Aorta (tissue), 5 donors: ENCODE data around the gene C6orf15. TPM values are rescaled to one million over a fixed set of nuclear protein-coding genes. Genes with fewer than 3 reads are reported as not detected.

Experiments used
- ATAC-seq: fragments of 200-7000 bp; cut with Tn5 transposase; one replicate; pipeline ENCODE4 v1.9.1; 2022; ENCODE audit warnings: moderate library complexity; ENCODE audit not compliant: low FRiP score
- DNase-seq, 2 donors: peaks; one replicate each; pipeline ENCODE4 v3.0.0-alpha.2; 2020
- H3K27ac ChIP-seq, 2 donors: one replicate each; pipeline ENCODE4 v1.5.1; 2013; ENCODE audit warnings: low read length in 2 of 2, mild to moderate bottlenecking in 2 of 2, moderate library complexity in 2 of 2, control low read depth in 1 of 2, inconsistent platforms in 1 of 2, low read depth in 1 of 2
- H3K27me3 ChIP-seq, 2 donors: one replicate each; pipeline ENCODE4 v1.6.1; 2013; ENCODE audit warnings: control low read depth in 1 of 2, low read length in 1 of 2, mild to moderate bottlenecking in 1 of 2, moderate library complexity in 1 of 2; ENCODE audit not compliant: insufficient read depth in 2 of 2, control insufficient read depth in 1 of 2
- H3K36me3 ChIP-seq, 2 donors: one replicate each; pipeline ENCODE4 v1.6.1; 2013; ENCODE audit warnings: control low read depth in 1 of 2, low read length in 1 of 2, mild to moderate bottlenecking in 1 of 2; ENCODE audit not compliant: insufficient read depth in 2 of 2, control insufficient read depth in 1 of 2
- H3K4me1 ChIP-seq, 2 donors: one replicate each; pipeline ENCODE4 v1.6.1; 2013; ENCODE audit warnings: low read length in 2 of 2, control low read depth in 1 of 2, mild to moderate bottlenecking in 1 of 2, moderate library complexity in 1 of 2; ENCODE audit not compliant: insufficient read depth in 2 of 2, control insufficient read depth in 1 of 2
- H3K4me3 ChIP-seq, 2 donors: one replicate each; pipeline ENCODE4 v1.5.1; 2013; ENCODE audit warnings: low read length in 2 of 2, control low read depth in 1 of 2, mild to moderate bottlenecking in 1 of 2
- H3K9me3 ChIP-seq: one replicate; pipeline ENCODE4 v1.6.1; 2013; ENCODE audit warnings: mild to moderate bottlenecking, low read length; ENCODE audit not compliant: control insufficient read depth
- WGBS, 2 donors: extraction: QIAGEN DNeasy Blood & Tissue Kit; methylation state at CpG; one replicate each; pipeline ENCODE4 v1.1.7; 2013; 5-methylcytosine and 5-hydroxymethylcytosine counted together
- intact Hi-C, 2 donors: fragments of 100-400 bp; cut with DNase I; formaldehyde crosslinking; loops; one replicate each; pipeline versions ENCODE4 v1.14.2 to v1.15.0; 2022
- polyA plus RNA-seq, 2 donors: library from polyadenylated mRNA; stranded (reverse); fragments of 200-250 nt; gene quantifications; one replicate each; pipeline ENCODE4 v1.2.3, GENCODE V29; 2013
- total RNA-seq, 2 donors: library from RNA; stranded (reverse); fragmentation: NEBNext Ultra II Directional; extraction: Animal tissue kit (Norgen Biotek cat#: 25700); gene quantifications; one replicate each; pipeline ENCODE4 v1.2.1, GENCODE V29; 2021
- donor health status: healthy with polysubstance abuse.
- donor health status: Bipolar disorder and iron deficiency.
- donor health status: DM: no; HTN: no; CAD: no.
- donor health status: DM: no; HTN: no; CAD: no.
- donor health status: DM: yes; HTN: yes; CAD: no.

Gene C6orf15
- total and polyA plus RNA-seq, 4 donors = not detected

DNA sequence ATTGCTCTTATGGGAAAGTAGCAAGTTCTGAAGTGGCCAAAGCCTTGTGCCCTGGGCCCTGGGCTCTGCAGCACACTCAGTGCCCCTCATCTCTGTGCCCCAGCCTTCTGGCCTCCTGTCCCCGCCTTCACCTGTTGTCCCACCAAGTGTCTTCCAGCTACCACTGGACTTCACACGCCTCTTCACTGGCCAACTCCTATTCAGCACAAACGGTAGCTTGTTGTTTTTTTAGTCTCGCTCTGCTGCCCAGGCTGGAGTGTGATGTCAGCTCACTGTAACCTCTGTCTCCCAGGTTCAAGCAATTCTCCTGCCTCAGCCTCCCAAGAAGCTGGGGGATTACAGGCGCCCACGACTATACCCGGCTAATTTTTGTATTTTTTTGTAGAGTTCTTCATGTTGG is 40.4 kb upstream of the C6orf15 start:
- no peak overlapping the region for H3K27ac ChIP-seq
- ATAC-seq (no peak), DNase-seq (no peak)
- H3K9me3 ChIP-seq = no peaks in the 10 kb centered on the region
- WGBS, 2 donors = 75 to 79% methylated on average over 7 of the region's 7 CpGs
- intact Hi-C loops = no loop called here
- H3K4me3 ChIP-seq = no peak overlapping the region
- no peaks in the 10 kb centered on the region for H3K27me3 ChIP-seq
- no peaks in the 10 kb centered on the region for H3K4me1 ChIP-seq
- no peaks in the 10 kb centered on the region for H3K36me3 ChIP-seq

DNA sequence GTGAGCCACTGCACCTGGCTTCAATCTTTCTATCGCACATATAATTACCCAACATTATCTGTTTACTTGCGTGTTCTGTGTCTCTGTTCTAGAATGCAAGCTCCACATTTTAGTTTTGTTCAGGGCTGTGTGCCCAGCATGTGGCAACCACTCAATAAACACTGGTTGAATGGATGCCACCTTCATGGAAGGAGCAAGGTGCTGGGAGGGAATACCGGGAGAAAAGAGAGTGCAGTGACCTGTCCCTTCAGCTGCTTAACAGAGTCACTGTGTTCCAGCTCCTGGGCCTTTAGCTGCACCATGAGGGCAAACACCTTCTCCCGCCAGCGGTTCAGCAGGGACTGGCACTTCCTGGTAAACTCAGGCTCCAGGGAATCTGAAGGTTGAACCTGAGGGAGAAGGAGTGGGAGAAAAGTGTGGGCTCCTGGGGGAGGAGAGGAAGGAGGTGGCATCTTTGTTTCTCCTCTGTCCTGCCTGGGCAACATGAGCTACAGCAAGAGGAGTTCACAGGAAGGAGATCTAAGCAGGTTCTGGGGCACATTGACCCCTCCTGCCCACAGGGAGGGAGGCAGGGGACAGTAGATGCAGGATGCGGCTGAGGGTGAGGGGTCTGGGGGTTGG is 37.6 kb upstream of the C6orf15 start:
- intact Hi-C loops = no loop called here
- no peaks in the 10 kb centered on the region for H3K4me1 ChIP-seq
- no peaks in the 10 kb centered on the region for H3K27me3 ChIP-seq
- H3K27ac ChIP-seq = no peak overlapping the region
- no peak for DNase-seq
- no peaks in the 10 kb centered on the region for H3K36me3 ChIP-seq
- no peaks in the 10 kb centered on the region for H3K9me3 ChIP-seq
- no peak for ATAC-seq
- H3K4me3 ChIP-seq = no peak overlapping the region
- 90 to 91% methylated on average over 6 of the region's 6 CpGs for WGBS, 2 donors

DNA sequence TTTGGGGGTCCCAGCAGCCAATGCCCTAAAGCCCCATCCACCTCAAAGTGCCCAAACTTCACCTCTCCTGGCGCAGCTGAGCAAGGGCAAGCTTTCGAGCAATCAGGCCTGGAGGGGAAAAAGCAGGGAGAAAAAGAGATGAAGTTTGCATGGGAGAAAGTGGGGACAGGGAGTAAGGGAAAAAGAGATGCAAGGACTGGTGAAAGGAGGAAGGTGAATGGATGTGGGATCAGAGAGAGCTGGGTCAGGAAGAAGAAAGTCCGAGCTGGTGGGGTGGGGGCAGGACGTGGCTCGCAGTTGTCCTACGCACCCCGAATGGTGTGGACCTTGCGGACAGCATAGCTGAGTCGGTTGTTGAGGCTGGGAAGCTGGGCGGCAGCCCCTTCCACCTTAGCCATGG is 33.0 kb upstream of the C6orf15 start:
- H3K4me3 ChIP-seq = no peak overlapping the region
- 92 to 94% methylated on average over 10 of the region's 10 CpGs for WGBS, 2 donors
- no peaks in the 10 kb centered on the region for H3K9me3 ChIP-seq
- H3K4me1 ChIP-seq = no peaks in the 10 kb centered on the region
- intact Hi-C loops = no loop called here
- ATAC-seq = no peak
- no peak for DNase-seq
- H3K36me3 ChIP-seq = no peaks in the 10 kb centered on the region
- H3K27ac ChIP-seq = no peak overlapping the region
- no peaks in the 10 kb centered on the region for H3K27me3 ChIP-seq

DNA sequence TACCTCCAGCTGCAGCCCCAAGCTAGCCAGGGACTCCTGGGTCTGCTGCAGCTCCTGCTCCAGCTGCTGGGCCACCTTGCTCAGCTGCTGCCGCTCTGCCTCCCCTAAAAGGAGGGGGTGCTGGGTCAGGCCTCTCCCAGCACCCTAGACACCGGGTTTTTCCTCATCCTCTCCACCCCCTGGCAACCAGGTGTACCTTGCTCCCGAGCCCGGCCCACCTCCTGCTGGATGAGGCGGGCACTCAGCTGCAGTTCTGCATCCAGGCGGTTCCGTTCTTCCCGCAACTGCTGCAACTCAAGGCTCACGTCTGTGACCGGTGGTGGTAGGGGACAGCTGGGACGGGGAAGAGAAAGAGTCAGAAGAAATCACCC is 32.6 kb upstream of the C6orf15 start:
- Histone ChIP-seq H3K4me1 (no peaks in the 10 kb centered on the region), H3K27me3 (no peaks in the 10 kb centered on the region), H3K4me3 (no peak overlapping the region), H3K27ac (no peak overlapping the region), H3K36me3 (no peaks in the 10 kb centered on the region), H3K9me3 (no peaks in the 10 kb centered on the region)
- ATAC-seq (no peak), DNase-seq (no peak)
- WGBS, 2 donors = 77 to 85% methylated on average over 11 of the region's 11 CpGs
- intact Hi-C loops = no loop called here

GRCh38 chr6:31144296-31144969 is 32.1 kb upstream of the C6orf15 start:
- no peak overlapping the region for H3K27ac ChIP-seq
- H3K4me3 ChIP-seq = no peak overlapping the region
- DNase-seq = no peak
- no peak for ATAC-seq
- H3K9me3 ChIP-seq = no peaks in the 10 kb centered on the region
- H3K27me3 ChIP-seq = no peaks in the 10 kb centered on the region
- H3K4me1 ChIP-seq = no peaks in the 10 kb centered on the region
- WGBS, 2 donors = 86 to 87% methylated on average over 18 of the region's 18 CpGs
- intact Hi-C loops = no loop called here
- no peaks in the 10 kb centered on the region for H3K36me3 ChIP-seq

GRCh38 chr6:31143148-31143547 is 30.8 kb upstream of the C6orf15 start:
- DNase-seq (peak; percentile 89 to 90), ATAC-seq (peak; percentile 57)
- no peaks in the 10 kb centered on the region for H3K27me3 ChIP-seq
- no peak overlapping the region for H3K4me3 ChIP-seq
- H3K27ac ChIP-seq = no peak overlapping the region
- no peaks in the 10 kb centered on the region for H3K4me1 ChIP-seq
- WGBS, 2 donors = 17 to 23% methylated on average over 11 of the region's 11 CpGs
- no peaks in the 10 kb centered on the region for H3K9me3 ChIP-seq
- intact Hi-C loops = no loop called here
- H3K36me3 ChIP-seq = no peaks in the 10 kb centered on the region

DNA sequence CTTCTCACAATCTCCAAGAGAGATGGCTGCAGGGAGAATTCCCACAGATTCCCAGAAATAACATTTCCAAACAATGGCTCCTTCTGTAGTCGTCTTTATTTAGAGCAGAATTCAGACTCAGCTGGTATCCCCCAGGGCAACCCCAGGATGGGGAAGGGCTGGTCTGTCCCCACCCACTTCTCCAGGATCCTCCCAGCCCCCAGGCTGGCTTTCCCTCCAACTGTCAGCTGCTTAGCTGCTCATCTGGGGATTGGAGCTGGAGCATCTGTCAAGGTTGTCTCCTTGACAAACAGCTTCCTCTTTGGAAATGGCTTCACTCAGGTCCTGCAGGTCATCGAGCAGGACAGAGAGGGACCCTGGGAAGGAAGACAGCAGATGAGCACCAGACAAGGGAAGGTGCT is 30.0 kb upstream of the C6orf15 start:
- Histone ChIP-seq H3K4me3 (no peak overlapping the region), H3K4me1 (no peaks in the 10 kb centered on the region), H3K36me3 (no peaks in the 10 kb centered on the region), H3K9me3 (no peaks in the 10 kb centered on the region), H3K27ac (peak overlapping the region in 1 of 2 donors; percentile 10), H3K27me3 (no peaks in the 10 kb centered on the region)
- ATAC-seq = no peak
- WGBS, 2 donors = 33 to 36% methylated on average over 2 of the region's 2 CpGs
- intact Hi-C loops = no loop called here
- DNase-seq = no peak

GRCh38 chr6:31140643-31141042 is 28.3 kb upstream of the C6orf15 start:
- DNase-seq (no peak), ATAC-seq (no peak)
- Histone ChIP-seq H3K27ac (no peak overlapping the region), H3K27me3 (no peaks in the 10 kb centered on the region), H3K4me1 (no peaks in the 10 kb centered on the region), H3K9me3 (no peaks in the 10 kb centered on the region), H3K36me3 (no peaks in the 10 kb centered on the region), H3K4me3 (no peak overlapping the region)
- 85 to 94% methylated on average over 15 of the region's 15 CpGs for WGBS, 2 donors
- intact Hi-C loops = no loop called here

- Histone ChIP-seq H3K4me1 (no peaks in the 10 kb centered on the region), H3K9me3 (no peaks in the 10 kb centered on the region), H3K4me3 (no peak overlapping the region), H3K27me3 (no peaks in the 10 kb centered on the region), H3K36me3 (no peaks in the 10 kb centered on the region), H3K27ac (no peak overlapping the region)
- no peak for DNase-seq
- ATAC-seq = no peak
- intact Hi-C loops = loop anchor here in 1 of 2 donors (2.0 kb wide), 1 partner anchor 51 kb away; no protein-coding TSS in a partner anchor
- 12 to 14% methylated on average over 4 of the region's 4 CpGs for WGBS, 2 donors
Measured at GRCh38 chr6:31139599-31139998, 27.2 kb upstream of the C6orf15 start.
